ENCODE data around the gene ZC2HC1B.
A peak's percentile ranks its signal among the peaks of the same experiment; 100 is the strongest.

ZC2HC1B gene

GRCh38 chr6:143961886-143962878 is 97.9 kb downstream of the ZC2HC1B start:
- ATAC-seq (no peak), DNase-seq (no peak)

GRCh38 chr6:143963158-143963919 is 99.1 kb downstream of the ZC2HC1B start:
- ATAC-seq: no peak
- DNase-seq: no peak

- no peak for DNase-seq
- ATAC-seq: no peak
Measured at GRCh38 chr6:143964674-143965081, 100.4 kb downstream of the ZC2HC1B start.

- ATAC-seq: peak; percentile 43
- DNase-seq: no peak
Measured at GRCh38 chr6:143965503-143966171, 101.4 kb downstream of the ZC2HC1B start.

- ATAC-seq (no peak), DNase-seq (no peak)
Measured at GRCh38 chr6:143966312-143966711, 102.0 kb downstream of the ZC2HC1B start.

GRCh38 chr6:143967706-143968376 is 103.6 kb downstream of the ZC2HC1B start:
- no peak for ATAC-seq
- DNase-seq: no peak

- no peak for ATAC-seq
- DNase-seq: no peak
Measured at GRCh38 chr6:143969077-143969476, 104.8 kb downstream of the ZC2HC1B start.

- DNase-seq: no peak
- ATAC-seq: no peak
Measured at GRCh38 chr6:143970456-143971218, 106.4 kb downstream of the ZC2HC1B start.

- DNase-seq (no peak), ATAC-seq (no peak)
Measured at GRCh38 chr6:143971482-143972205, 107.4 kb downstream of the ZC2HC1B start.

- ATAC-seq (no peak), DNase-seq (no peak)
Measured at GRCh38 chr6:143973097-143973966, 109.1 kb downstream of the ZC2HC1B start.

- DNase-seq (no peak), ATAC-seq (no peak)
Measured at GRCh38 chr6:143974089-143974488, 109.8 kb downstream of the ZC2HC1B start.

- no peak for DNase-seq
Measured at GRCh38 chr6:143976806-143977349, 112.6 kb downstream of the ZC2HC1B start.

GRCh38 chr6:143980921-143981320 is 116.6 kb downstream of the ZC2HC1B start:
- DNase-seq (no peak), ATAC-seq (no peak)

More at GRCh38 chr6:143976806-143977349, 112.6 kb downstream of the ZC2HC1B start:
- no peak for ATAC-seq

- DNase-seq: no peak
- ATAC-seq: no peak
Measured at GRCh38 chr6:143982968-143983367, 118.7 kb downstream of the ZC2HC1B start.

- ATAC-seq (no peak), DNase-seq (no peak)
Measured at GRCh38 chr6:143984666-143985065, 120.4 kb downstream of the ZC2HC1B start.

- ATAC-seq (no peak), DNase-seq (no peak)
Measured at GRCh38 chr6:143986463-143987065, 122.3 kb downstream of the ZC2HC1B start.

Data from stimulated activated naive CD8-positive, alpha-beta T cell treated with anti-CD3 and anti-CD28 coated beads, Interleukin-15, Interleukin-2, amounts not matched to agents 100 U/mL and 50 U/mL, for 24 hours (primary cell).